Anterior cingulate cortex (tissue), 58 donors: ENCODE measurements around the gene FBP2.
A peak's percentile ranks its signal among the peaks of the same experiment; 100 is the strongest.
"Not testable (repeated sequence)": the region's sequence is repeated elsewhere in the genome, so short reads cannot be mapped to it uniquely, and the experiment has no call there.

Experiments used
- DNase-seq, 58 donors: peaks; one replicate each; lab custom pipeline; 2025; lab: John Stamatoyannopoulos, UW

The FBP2 gene

GRCh38 chr9:94607423-94607691 lies 13.7 kb upstream of the FBP2 start:
- no peak for DNase-seq

GRCh38 chr9:94606646-94607422 lies 13.2 kb upstream of the FBP2 start:
- no peak for DNase-seq

- peak in 51 of 58 donors; percentile 2 to 73 (median 23) for DNase-seq
Measured at GRCh38 chr9:94603259-94604160, 9.9 kb upstream of the FBP2 start.

GRCh38 chr9:94602666-94603065 lies 9.0 kb upstream of the FBP2 start:
- DNase-seq = no peak

DNA sequence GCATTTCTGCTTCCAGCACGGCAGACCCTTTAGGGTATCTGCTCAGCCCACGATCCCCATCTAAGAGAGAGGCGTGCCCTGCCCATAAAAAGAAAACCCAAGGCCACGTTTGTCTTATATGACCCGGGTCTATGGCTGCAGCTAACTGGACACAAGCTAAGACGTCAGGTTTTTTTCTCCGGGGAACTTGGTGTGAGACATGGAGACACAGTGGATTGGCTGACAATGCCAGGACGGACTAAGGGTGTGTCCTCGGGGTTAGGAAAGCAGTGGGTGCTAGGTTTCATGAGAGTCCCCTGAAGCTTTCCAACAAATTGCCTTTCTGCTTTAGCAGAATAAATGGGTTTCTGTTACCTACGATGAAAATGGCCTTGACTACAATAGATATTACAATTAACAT lies 7.1 kb upstream of the FBP2 start:
- no peak for DNase-seq

DNA sequence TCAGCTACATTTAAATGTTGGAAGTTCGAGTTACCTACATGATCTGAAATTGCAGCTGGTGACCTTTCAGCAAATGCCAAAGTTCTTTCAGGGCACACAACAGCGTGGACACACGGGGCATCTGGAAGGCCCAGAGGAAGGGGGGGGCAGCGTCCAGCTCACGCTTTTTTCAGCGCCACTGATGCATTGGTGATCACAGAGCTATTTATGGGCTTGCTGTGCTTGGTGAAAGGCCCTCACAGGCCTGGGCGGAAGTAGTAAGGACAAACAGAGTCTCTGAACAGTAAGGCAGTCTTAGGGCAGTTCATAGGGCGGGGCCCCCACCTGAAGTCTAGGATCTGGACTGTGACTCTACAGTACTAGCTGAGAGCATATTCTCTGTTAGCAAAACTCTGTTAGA lies 6.6 kb upstream of the FBP2 start:
- DNase-seq = no peak

DNA sequence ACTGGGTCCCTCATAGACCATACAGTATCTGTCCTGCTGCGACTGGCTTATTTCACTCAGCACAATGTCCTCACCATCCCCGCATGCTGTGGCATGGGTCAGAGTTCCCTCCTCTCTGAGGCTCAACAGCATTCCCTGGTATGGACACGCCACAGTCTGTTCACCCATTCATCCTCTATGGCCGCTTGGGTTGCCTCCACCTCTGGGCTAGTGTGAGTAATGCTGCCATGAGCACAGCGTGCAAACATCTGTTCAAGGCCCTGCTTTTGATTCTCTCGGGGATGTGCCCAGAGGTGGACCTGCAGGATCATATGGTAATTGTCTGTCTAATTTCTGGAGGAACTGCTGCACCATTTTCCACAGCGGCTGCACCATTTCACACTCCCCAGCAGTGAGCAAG lies 5.5 kb upstream of the FBP2 start:
- no peak for DNase-seq

- DNase-seq = not testable (repeated sequence)
Measured at GRCh38 chr9:94592683-94593082, 941 bp downstream of the FBP2 start.

GRCh38 chr9:94591876-94592275 lies 1.7 kb downstream of the FBP2 start:
- DNase-seq = no peak

- DNase-seq = not testable (repeated sequence)
Measured at GRCh38 chr9:94591046-94591545, 2.5 kb downstream of the FBP2 start.

- DNase-seq = no peak
Measured at GRCh38 chr9:94588681-94589080, 4.9 kb downstream of the FBP2 start.

GRCh38 chr9:94586814-94587213 lies 6.8 kb downstream of the FBP2 start:
- no peak for DNase-seq

DNA sequence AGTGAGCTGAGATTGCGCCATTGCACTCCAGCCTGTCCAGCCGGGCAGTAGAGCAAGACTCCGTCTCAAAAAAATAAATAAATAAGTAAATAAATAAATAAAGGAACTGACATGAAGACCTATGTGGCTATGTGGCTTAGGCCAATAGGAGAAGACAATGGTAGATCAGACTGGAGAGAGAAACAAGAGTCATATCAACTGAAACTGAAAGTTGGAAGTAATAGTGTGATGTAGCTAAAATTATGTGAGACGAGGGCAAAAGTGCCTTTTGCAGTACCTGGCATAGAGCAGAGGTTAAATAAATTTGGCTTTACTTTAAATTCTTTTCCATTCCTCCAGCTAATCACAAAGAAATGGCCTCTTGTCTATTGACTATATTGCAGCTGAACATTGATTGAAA lies 7.3 kb downstream of the FBP2 start:
- no peak for DNase-seq

DNA sequence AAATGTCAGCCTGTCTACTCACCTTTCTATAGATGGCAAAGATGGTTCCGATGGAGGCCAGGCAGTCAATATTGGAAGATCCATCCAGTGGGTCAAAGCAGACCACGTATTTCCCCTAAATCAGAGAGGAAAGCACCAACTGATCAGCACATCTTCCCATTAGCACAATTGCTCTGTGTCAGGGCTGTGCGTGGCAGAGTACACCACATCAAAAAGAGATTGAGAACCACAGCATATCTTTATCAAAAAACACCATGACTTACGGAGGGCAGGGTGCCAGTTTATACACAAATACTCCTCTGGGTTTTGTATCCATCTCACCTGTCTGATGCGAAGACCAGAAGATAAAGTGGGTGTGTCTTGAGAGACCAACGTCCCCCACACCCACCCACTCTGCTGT lies 9.1 kb downstream of the FBP2 start:
- DNase-seq = no peak

GRCh38 chr9:94581728-94582127 lies 11.9 kb downstream of the FBP2 start:
- no peak for DNase-seq

DNA sequence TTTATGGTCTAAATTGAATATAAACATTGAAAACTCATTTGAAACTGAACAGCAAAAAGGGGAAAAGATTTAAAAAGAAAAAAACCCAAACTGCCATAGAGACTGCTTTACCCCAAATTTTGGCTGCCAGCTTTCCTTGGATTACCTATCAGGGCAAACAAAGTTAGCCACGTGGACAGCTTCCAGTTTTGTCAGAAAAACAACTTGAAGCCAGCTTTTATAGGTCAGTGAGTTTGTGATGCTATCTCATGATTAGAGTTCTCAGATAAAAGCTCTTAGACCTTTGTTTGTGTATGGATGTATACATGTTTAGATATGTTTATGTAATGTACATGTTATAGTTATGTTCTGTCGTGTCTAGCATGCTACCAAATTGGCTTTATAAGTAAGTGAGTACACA lies 16.1 kb downstream of the FBP2 start:
- no peak for DNase-seq

DNA sequence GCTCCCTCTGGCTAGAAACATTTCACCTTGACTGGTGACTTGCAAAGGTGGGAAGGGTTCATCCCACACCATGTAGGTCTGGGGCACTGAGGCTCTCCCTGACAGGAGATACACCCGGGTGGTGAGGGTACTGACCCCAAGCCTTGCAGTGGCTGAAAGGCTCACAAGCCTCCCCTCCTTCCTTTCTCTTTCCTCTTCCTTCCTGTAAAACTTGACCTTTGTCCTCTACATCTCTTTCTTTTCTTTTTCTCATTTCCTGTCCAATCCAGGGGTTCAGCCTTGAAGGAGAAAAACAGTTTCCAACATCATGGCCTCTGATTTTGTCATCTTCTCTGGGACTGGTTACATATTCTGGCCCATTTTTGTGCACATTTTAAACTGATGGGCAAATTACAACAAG lies 16.6 kb downstream of the FBP2 start:
- no peak for DNase-seq

DNA sequence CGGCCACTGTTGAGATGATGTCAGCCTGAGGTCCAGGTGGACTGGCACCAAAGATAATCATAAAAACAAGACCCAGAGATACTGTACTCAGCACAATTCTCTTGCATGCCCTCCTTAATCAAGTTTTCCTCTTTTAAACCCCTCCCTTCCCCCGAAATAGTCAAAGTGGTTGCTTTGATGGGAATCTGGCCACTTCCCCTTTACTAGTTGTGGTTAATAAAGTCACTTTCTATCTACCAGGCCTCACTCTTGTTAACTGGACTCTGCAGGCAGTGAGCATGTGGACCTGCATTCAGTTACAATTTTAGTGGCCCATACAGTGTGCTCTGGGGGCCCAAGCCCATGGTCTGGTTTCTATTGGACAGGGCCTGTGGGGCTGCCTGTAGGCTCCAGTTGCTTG lies 17.5 kb downstream of the FBP2 start:
- DNase-seq = no peak

DNA sequence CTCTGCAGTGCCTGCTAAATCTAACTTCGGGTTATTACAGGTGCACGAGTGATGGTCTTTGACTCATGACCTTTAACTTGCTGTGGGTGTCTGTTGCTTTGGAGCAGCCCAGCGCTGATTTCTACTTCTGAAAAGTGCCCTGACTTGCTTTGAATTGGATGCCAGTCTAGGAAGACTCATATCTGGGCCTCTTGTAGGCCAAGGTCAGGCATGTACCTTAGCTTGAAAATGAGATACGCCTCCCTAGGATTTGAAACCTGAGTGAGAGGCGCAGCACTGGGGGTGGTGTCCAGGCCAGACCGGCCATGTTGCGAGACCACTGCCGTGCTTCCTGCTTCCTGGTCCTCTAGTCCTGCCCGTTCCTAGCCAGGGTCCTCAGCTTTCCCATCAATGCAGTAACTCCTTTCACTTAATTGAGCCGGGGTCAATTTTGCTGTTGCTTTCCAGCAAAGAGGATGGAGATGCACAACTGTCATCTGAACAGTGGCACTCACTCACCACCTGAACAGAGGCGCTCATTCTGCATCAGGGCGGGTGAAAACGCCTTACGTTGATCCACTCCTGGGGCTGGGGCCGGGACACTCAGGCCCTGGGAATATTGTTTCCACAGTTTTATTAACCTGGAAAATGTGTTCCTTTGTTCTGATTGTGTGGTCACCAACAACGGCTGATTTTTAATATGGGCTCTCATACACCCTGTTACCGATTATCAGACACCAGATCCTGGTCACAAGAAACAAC lies 24.5 kb downstream of the FBP2 start:
- DNase-seq = no peak

DNA sequence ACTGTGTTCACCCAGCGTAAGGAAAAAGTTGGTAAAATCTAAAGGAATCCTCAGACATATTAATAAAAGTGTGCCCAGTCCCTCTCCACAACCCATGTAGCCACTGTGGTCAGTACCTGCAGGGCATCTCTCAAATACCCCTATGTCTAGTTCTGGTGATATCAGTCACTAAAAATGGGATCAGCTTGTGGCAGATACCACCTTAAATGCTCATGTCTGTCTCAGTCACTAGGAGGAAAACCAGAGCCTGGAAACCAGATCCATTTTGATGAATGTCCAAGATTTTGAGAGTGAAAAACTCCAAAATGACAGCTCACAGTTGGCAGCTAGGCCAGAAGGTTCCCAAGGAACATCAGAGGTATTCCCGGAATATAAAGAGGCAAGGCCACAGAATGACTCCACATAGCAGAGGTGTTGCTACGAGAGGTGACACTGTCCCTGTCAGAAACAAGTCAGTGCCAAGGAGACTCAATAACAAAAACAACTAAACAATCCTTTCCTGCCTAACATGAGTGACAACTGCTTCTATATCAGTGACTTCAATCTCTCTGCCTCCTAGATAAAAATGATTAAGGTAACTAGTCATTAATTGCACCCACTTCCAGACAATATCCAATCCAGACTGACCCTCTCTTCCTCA lies 25.3 kb downstream of the FBP2 start:
- DNase-seq = no peak

DNA sequence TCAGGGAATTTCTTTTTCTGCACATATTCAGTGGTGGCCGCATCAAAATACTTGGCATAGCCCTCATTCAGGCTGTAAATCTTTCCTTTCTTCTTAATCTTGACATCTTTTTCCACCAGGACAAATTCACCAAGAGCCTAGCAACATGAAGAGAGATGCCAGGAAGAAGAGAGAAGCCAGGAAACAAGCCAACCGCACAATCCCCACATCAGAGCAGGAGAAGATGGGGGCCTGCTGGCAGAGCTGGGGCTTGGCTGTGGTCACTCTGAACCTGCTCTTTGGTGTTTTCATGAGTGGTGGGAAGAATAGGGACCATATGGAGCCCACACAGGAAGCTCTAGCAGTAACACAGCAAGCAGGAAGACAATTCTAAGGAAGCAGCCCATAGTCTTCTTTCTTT lies 26.4 kb downstream of the FBP2 start:
- no peak for DNase-seq
